T-cell (primary cell): ENCODE data around the gene NOL4. TPM values are rescaled to one million over a fixed set of nuclear protein-coding genes. Genes with fewer than 3 reads are reported as not detected.
"Not testable (repeated sequence)": the region's sequence is repeated elsewhere in the genome, so short reads cannot be mapped to it uniquely, and the experiment has no call there.

Source experiments
- ATAC-seq, 4 experiments: fragments of 200-7000 bp in 3 of 4; fragments of 150-1000 bp in 1 of 4; cut with Tn5 transposase; replicated peaks in 1 of 4; 1 replicate in 3 of 4; 2 replicates in 1 of 4; pipeline ENCODE4 v1.10.0; 2021; ENCODE audit warnings: moderate library complexity in 3 of 4, mild to moderate bottlenecking in 2 of 4, moderate number of reproducible peaks in 1 of 4
- CTCF ChIA-PET, 2 donors: fragments of 300-600 bp; sonication (Branson Sonifier 250); formaldehyde crosslinking; loops; one replicate each; lab custom pipeline; 2022; ENCODE audit warnings: antibody characterized with exemption in 2 of 2; lab: Charles Lee
- POLR2A ChIA-PET, 2 donors: fragments of 300-600 bp; sonication (Branson Sonifier 250); formaldehyde crosslinking; loops; one replicate each; lab custom pipeline; 2022; ENCODE audit warnings: antibody characterized with exemption in 2 of 2; lab: Charles Lee
- DNase-seq, 35 experiments: peaks; one replicate each; pipeline versions ENCODE4 v3.0.0 to v3.0.0-alpha.2; 2013 to 2023
- H3K27ac ChIP-seq: one replicate; pipeline ENCODE4 v1.5.1; 2013; ENCODE audit warnings: low read length
- H3K27me3 ChIP-seq, 2 experiments: replicated peaks in 1 of 2; 1 replicate in 1 of 2; 2 replicates in 1 of 2; pipeline versions ENCODE4 v1.6.1 to v1.7.0; 2013; ENCODE audit warnings: low read length in 1 of 2, mixed read lengths in 1 of 2; ENCODE audit not compliant: control insufficient read depth in 2 of 2, insufficient read depth in 2 of 2; ENCODE audit errors: extremely low read depth in 1 of 2
- H3K36me3 ChIP-seq, 2 donors: 1 replicate in 1 of 2; 2 replicates in 1 of 2; pipeline versions ENCODE4 v1.6.1 to v1.7.0; 2013; ENCODE audit warnings: low read length in 1 of 2; ENCODE audit not compliant: control insufficient read depth in 2 of 2, insufficient read depth in 1 of 2; ENCODE audit errors: extremely low read depth in 1 of 2
- H3K4me1 ChIP-seq, 2 experiments: 1 replicate in 1 of 2; 2 replicates in 1 of 2; pipeline versions ENCODE4 v1.6.1 to v1.7.0; 2013; ENCODE audit warnings: low read length in 2 of 2, mixed read lengths in 1 of 2; ENCODE audit not compliant: insufficient read depth in 2 of 2, control insufficient read depth in 1 of 2; ENCODE audit errors: extremely low read depth in 1 of 2
- H3K4me3 ChIP-seq, 2 donors: 1 replicate in 1 of 2; 2 replicates in 1 of 2; pipeline versions ENCODE4 v1.5.1 to v1.7.0; 2013; ENCODE audit warnings: mild to moderate bottlenecking in 2 of 2, low read length in 1 of 2, moderate library complexity in 1 of 2; ENCODE audit not compliant: control insufficient read depth in 1 of 2; ENCODE audit errors: extremely low read depth in 1 of 2
- H3K9me3 ChIP-seq: 2 replicates; pipeline ENCODE4 v1.7.0; 2013
- H3K27ac Mint-ChIP-seq, 2 donors: one replicate each; pipeline ENCODE4 v1.8.0; 2020 to 2021; ENCODE audit warnings: mild to moderate bottlenecking in 2 of 2, mixed read lengths in 2 of 2
- H3K27me3 Mint-ChIP-seq, 2 donors: one replicate each; pipeline ENCODE4 v1.8.0; 2021 to 2022; ENCODE audit warnings: mixed read lengths in 2 of 2
- H3K36me3 Mint-ChIP-seq: one replicate; pipeline ENCODE4 v1.8.0; 2021; ENCODE audit warnings: mixed read lengths
- H3K4me1 Mint-ChIP-seq, 3 donors: one replicate each; pipeline ENCODE4 v1.8.0; 2020 to 2022; ENCODE audit warnings: mixed read lengths in 3 of 3, mild to moderate bottlenecking in 1 of 3
- H3K4me3 Mint-ChIP-seq, 3 donors: one replicate each; pipeline ENCODE4 v1.8.0; 2020 to 2022; ENCODE audit warnings: mild to moderate bottlenecking in 3 of 3, mixed read lengths in 3 of 3, moderate library complexity in 3 of 3
- H3K9me3 Mint-ChIP-seq, 3 donors: one replicate each; pipeline ENCODE4 v1.8.0; 2020 to 2022; ENCODE audit warnings: mixed read lengths in 3 of 3
- WGBS: methylation state at CpG from one replicate; pipeline ENCODE4 v1.1.5; 2013; ENCODE audit warnings: missing lambda C conversion rate; ENCODE audit not compliant: insufficient coverage; 5-methylcytosine and 5-hydroxymethylcytosine counted together
- total RNA-seq, 35 experiments: library from RNA in 6 of 35; stranded (reverse) in 6 of 35; fragments of 120-200 nt in 1 of 35; gene quantifications; one replicate each; pipeline versions ENCODE4 v1.2.1 to v1.2.4 and lab custom pipeline; 2013 to 2026

The NOL4 gene, protein sequence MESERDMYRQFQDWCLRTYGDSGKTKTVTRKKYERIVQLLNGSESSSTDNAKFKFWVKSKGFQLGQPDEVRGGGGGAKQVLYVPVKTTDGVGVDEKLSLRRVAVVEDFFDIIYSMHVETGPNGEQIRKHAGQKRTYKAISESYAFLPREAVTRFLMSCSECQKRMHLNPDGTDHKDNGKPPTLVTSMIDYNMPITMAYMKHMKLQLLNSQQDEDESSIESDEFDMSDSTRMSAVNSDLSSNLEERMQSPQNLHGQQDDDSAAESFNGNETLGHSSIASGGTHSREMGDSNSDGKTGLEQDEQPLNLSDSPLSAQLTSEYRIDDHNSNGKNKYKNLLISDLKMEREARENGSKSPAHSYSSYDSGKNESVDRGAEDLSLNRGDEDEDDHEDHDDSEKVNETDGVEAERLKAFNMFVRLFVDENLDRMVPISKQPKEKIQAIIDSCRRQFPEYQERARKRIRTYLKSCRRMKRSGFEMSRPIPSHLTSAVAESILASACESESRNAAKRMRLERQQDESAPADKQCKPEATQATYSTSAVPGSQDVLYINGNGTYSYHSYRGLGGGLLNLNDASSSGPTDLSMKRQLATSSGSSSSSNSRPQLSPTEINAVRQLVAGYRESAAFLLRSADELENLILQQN
- total RNA-seq (not detected), total RNA-seq (lab: John Stamatoyannopoulos, UW) (0 to 0.08 (median 0) reads per million in 29 experiments)
- total RNA-seq (2013): not detected

DNA sequence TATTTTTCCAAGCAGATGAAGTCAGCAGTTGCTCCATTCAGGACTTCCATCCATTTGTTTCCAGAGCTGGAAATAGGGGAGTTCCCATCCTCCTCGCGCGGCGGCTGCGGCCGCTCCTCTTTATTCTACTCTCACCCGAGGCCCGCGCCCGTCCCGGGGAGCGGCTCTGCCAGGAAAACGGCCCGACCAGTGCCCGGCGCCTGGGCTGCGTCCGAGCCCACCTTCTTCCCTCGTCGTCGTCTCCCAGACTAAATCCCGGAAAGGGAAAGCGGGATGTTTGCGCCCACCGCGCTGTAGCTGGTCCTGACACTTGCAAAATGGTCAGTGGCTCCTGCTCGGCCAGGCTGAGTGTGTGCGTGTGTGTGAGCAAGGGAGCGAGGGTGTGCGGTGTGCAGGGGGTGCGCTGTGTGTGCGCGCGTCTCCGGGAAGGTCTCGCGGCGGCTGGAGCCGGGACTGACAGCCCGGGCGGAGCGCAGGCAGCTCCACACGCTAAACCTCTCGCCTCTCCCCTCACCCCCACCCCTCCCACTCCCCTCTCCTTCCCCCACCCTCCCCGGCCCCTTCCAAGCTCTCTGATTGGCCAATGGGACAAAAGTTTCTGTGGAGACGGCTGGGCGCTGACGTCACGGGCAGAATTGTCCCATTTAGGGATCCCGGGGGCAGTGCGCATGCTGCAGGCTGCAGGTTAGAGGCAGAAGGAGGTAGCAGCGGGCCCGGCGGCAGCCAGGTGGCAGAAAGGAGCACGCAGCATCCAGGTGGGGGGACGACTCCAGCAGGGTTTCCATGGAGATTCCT lies at the start of gene NOL4:
Gene NOL4, minus strand, starts transcription at position 491 of the 795 bp plus-strand sequence. CDS start 1,660 bp downstream, outside the sequence.
- POLR2A ChIA-PET: no interaction called here
- Mint-ChIP-seq H3K4me3 (no peak within 1 kb of the TSS), H3K36me3 (no peaks in the 10 kb centered on the region), H3K27me3 (peaks cover 23 to 30% of the 10 kb centered on the region in 2 donors), H3K4me1 (peaks cover 0 to 2% (median 0%) of the 10 kb centered on the region in 3 donors), H3K9me3 (peaks cover 0 to 8% (median 6%) of the 10 kb centered on the region in 3 donors), H3K27ac (no peak within 1 kb of the TSS)
- CTCF ChIA-PET: no interaction called here
- ATAC-seq (no peak), DNase-seq (no peak)
- Histone ChIP-seq H3K4me1 (no peaks in the 10 kb centered on the region), H3K27ac (no peak within 1 kb of the TSS), H3K27me3 (peaks cover 13 to 32% of the 10 kb centered on the region in 2 experiments), H3K4me3 (no peak within 1 kb of the TSS), H3K36me3 (no peaks in the 10 kb centered on the region), H3K9me3 (no peaks in the 10 kb centered on the region)
- WGBS: 4% methylated on average over 34 of the region's 56 CpGs

DNA sequence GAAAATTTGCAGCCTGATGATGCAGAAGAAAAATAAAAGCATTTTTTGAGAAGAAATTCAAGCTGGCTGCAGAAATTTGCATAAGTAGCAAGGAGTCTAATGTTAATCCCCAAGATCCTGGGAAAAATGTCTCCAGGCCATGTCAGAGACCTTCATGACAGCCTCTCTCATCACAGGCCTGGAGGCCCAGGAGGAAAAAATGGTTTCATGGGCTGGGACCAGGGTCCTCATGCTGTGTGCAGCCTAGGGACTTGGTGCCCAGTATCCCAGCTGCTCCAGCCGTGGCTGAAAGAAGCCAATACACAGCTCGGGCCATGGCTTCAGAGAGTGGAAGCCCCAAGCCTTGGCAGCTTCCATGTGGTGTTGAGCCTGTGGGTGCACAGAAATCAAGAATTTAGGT lies 41.3 kb upstream of the NOL4 start:
- 69% methylated on average over 2 of the region's 2 CpGs for WGBS
- H3K27me3 Mint-ChIP-seq, H3K27me3 ChIP-seq, H3K4me1 Mint-ChIP-seq, H3K27ac Mint-ChIP-seq, H3K27ac ChIP-seq, POLR2A ChIA-PET, H3K36me3 ChIP-seq, H3K4me3 ChIP-seq, H3K4me1 ChIP-seq, H3K9me3 ChIP-seq, DNase-seq, H3K4me3 Mint-ChIP-seq, ATAC-seq, CTCF ChIA-PET, H3K36me3 Mint-ChIP-seq: not testable (repeated sequence)
- peaks cover 15 to 22% (median 20%) of the 10 kb centered on the region in 3 donors for H3K9me3 Mint-ChIP-seq

DNA sequence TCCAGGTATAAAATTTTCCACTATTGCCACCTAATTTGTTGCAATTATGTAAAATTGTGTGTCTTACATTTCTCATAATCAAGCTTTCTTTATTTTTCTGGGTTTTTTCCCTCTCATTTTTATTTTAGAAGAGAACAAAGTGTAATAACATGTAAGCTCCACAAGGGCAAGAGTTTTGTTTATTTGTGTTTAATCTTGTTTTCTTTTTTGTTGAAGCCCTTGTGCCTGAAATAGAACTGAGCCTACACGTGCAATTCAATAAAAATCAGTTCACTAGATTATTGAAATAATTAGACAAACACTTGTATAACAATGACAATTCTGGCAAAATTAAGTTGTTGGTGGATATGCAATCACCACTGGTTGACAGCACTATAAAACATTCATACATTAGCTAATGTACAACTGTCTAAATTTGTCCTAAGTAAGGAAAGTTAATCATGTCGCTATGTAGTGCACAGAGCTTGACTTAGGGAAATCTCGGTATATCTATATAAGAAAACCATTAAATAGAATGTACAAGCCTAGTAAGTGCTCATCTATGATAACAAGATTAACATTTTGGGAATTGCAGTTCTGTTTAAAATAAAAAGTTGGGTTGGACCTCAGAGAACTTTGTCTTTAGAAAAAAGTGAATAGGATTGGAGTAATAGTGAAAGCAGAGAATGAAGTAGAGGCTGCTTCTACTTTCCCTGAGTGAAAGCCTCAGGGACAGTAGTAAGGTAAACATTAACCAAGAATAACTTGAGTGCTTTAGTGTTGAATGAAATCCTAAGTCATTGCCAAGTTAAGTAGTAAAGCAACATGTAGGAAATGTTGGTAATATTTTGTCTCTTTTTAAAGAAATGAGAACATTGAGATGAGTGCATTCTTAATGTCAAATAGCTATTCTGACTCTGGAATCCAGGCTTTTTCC lies 37.4 kb upstream of the NOL4 start:
- Histone ChIP-seq H3K27ac (no peak overlapping the region), H3K27me3 (no peaks in the 10 kb centered on the region), H3K9me3 (no peaks in the 10 kb centered on the region), H3K36me3 (no peaks in the 10 kb centered on the region), H3K4me3 (no peak overlapping the region), H3K4me1 (no peaks in the 10 kb centered on the region)
- H3K4me1 Mint-ChIP-seq: no peaks in the 10 kb centered on the region
- H3K36me3 Mint-ChIP-seq: no peaks in the 10 kb centered on the region
- H3K9me3 Mint-ChIP-seq: peaks cover 11 to 23% (median 22%) of the 10 kb centered on the region in 3 donors
- ATAC-seq (no peak), DNase-seq (no peak)
- POLR2A ChIA-PET: no interaction called here
- WGBS: no CpG with 5 or more reads among the region's 3 CpGs
- no peaks in the 10 kb centered on the region for H3K27me3 Mint-ChIP-seq
- H3K4me3 Mint-ChIP-seq: no peak overlapping the region
- CTCF ChIA-PET: no interaction called here
- no peak overlapping the region for H3K27ac Mint-ChIP-seq

DNA sequence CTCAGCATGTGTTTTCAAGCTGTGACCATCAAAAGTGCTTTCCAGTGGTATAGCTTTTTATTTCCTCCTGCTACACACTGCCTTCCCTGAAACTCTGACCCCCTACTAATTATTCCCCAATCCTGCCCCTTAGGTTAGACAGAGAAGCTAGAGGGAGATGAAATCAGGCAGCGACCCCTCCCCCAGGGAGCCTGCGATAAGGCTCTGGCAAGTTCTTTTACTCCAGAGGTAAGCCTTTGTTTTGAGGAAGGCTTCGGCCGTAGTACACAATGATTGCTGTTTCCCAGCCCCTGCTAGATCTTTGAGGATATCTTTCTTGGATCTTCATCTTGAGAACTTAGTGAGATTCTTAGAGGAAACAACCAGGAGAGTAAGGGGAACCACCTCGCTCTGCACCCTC lies 33.5 kb upstream of the NOL4 start:
- Mint-ChIP-seq H3K9me3 (peaks cover 5 to 19% (median 14%) of the 10 kb centered on the region in 3 donors), H3K4me1 (no peaks in the 10 kb centered on the region), H3K4me3 (no peak overlapping the region), H3K36me3 (no peaks in the 10 kb centered on the region), H3K27me3 (no peaks in the 10 kb centered on the region), H3K27ac (no peak overlapping the region)
- Histone ChIP-seq H3K27ac (no peak overlapping the region), H3K9me3 (no peaks in the 10 kb centered on the region), H3K36me3 (no peaks in the 10 kb centered on the region), H3K27me3 (no peaks in the 10 kb centered on the region), H3K4me1 (no peaks in the 10 kb centered on the region), H3K4me3 (no peak overlapping the region)
- DNase-seq: no peak
- WGBS: 20% methylated on average over 1 of the region's 5 CpGs
- ChIA-PET POLR2A (no interaction called here), CTCF (no interaction called here)
- ATAC-seq: no peak

DNA sequence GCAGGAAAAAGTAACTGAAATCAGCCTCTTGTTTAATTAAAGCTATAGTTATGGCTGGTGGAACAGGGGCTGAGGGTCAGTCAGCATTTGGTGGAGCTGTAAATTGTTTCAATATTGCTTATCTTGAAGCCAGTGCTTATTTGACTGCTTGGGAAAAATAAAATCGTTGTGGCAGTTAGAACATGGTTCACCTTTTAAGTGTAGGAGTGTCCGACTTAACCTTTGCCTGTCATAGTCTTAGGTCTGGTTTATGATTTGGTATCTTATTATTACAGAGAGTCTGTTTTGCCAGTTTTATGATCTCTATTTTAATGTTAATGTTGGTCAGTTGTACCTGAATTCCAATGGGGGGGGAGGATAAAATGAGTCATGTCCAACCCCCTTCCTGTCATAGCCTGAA lies 27.2 kb upstream of the NOL4 start:
- no peaks in the 10 kb centered on the region for H3K4me1 ChIP-seq
- no peak overlapping the region for H3K27ac ChIP-seq
- POLR2A ChIA-PET: no interaction called here
- Mint-ChIP-seq H3K27ac (no peak overlapping the region), H3K4me1 (no peaks in the 10 kb centered on the region), H3K9me3 (peaks cover 19 to 35% (median 22%) of the 10 kb centered on the region in 3 donors), H3K27me3 (no peaks in the 10 kb centered on the region), H3K36me3 (no peaks in the 10 kb centered on the region), H3K4me3 (no peak overlapping the region)
- CTCF ChIA-PET: no interaction called here
- no peaks in the 10 kb centered on the region for H3K9me3 ChIP-seq
- 70% methylated on average over 2 of the region's 2 CpGs for WGBS
- H3K27me3 ChIP-seq: no peaks in the 10 kb centered on the region
- no peak overlapping the region for H3K4me3 ChIP-seq
- DNase-seq (no peak), ATAC-seq (no peak)
- no peaks in the 10 kb centered on the region for H3K36me3 ChIP-seq
